GM19043 (cell line): ENCODE measurements around the gene TPST1.

Experiments
- ATAC-seq: cut with Tn5 transposase; IDR thresholded peaks from one replicate; pipeline ENCODE4 v1.9.1; 2021; ENCODE audit warnings: low read depth; ENCODE audit not compliant: unreplicated experiment

Gene TPST1

GRCh38 chr7:66279912-66280311 lies 74.8 kb downstream of the TPST1 start:
- ATAC-seq, result no peak

GRCh38 chr7:66281678-66282590 lies 76.8 kb downstream of the TPST1 start:
- no peak for ATAC-seq

GRCh38 chr7:66282591-66282935 lies 77.4 kb downstream of the TPST1 start:
- no peak for ATAC-seq

GRCh38 chr7:66283003-66283920 lies 78.1 kb downstream of the TPST1 start:
- ATAC-seq, result no peak

GRCh38 chr7:66296001-66296521 lies 90.9 kb downstream of the TPST1 start:
- ATAC-seq, result no peak

GRCh38 chr7:66296557-66296956 lies 91.4 kb downstream of the TPST1 start:
- no peak for ATAC-seq

- no peak for ATAC-seq
Measured at GRCh38 chr7:66297579-66297978, 92.4 kb downstream of the TPST1 start.

GRCh38 chr7:66301249-66301648 lies 96.1 kb downstream of the TPST1 start:
- ATAC-seq, result no peak

GRCh38 chr7:66301737-66302136 lies 96.6 kb downstream of the TPST1 start:
- no peak for ATAC-seq

GRCh38 chr7:66303454-66304155 lies 98.5 kb downstream of the TPST1 start:
- ATAC-seq, result no peak

GRCh38 chr7:66304536-66304935 lies 99.4 kb downstream of the TPST1 start:
- ATAC-seq, result no peak

GRCh38 chr7:66306243-66306642 lies 101.1 kb downstream of the TPST1 start:
- ATAC-seq, result no peak

- ATAC-seq, result no peak
Measured at GRCh38 chr7:66307591-66308215, 102.6 kb downstream of the TPST1 start.

- ATAC-seq, result no peak
Measured at GRCh38 chr7:66308411-66308810, 103.3 kb downstream of the TPST1 start.

- no peak for ATAC-seq
Measured at GRCh38 chr7:66310620-66311019, 105.5 kb downstream of the TPST1 start.

GRCh38 chr7:66313886-66314568 lies 108.9 kb downstream of the TPST1 start:
- no peak for ATAC-seq

GRCh38 chr7:66315192-66315591 lies 110.1 kb downstream of the TPST1 start:
- no peak for ATAC-seq

- ATAC-seq, result no peak
Measured at GRCh38 chr7:66319407-66319979, 114.4 kb downstream of the TPST1 start.

GRCh38 chr7:66321283-66321682 lies 116.1 kb downstream of the TPST1 start:
- no peak for ATAC-seq
